Measurements from ENCODE around the gene EML6. TPM values are rescaled to one million over a fixed set of nuclear protein-coding genes. Genes with fewer than 3 reads are reported as not detected.

EML6 gene
- total RNA-seq, 1 experiment from 2014 or later, result 6.6 TPM

DNA sequence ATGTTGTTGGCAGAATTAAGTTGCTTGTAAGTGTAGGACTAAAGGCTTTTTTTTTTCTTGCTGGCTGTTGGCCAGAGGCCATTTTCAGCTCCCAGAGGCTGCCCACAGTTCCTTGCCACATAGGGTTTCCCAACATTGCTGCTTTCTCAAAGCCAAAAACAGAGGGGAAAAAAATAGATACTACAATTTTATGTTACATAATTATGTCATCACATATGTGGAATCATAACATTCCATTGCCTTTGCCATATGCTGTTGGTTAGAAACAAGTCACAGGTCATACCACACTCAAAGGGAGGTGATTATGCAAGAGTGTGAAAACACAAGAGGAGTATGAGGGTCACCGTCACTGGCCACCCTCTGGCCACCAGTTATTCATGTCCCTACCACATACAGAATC, 172.3 kb downstream of the EML6 start:
- Histone ChIP-seq H3K4me2 (ENCODE audit: low read length) (no peak overlapping the region), H3K4me1 (ENCODE audit: control insufficient read depth in 1 of 2, insufficient read depth in 2 of 2, low read length in 2 of 2) (no peaks in the 10 kb centered on the region), H3K27ac (ENCODE audit: low read depth, low read length) (no peak overlapping the region), H3K79me2 (ENCODE audit: insufficient read depth, low read length) (no peaks in the 10 kb centered on the region), H3K27me3 (ENCODE audit: insufficient read depth, low read length) (no peaks in the 10 kb centered on the region), H4K20me1 (ENCODE audit: insufficient read depth) (no peaks in the 10 kb centered on the region), H3K36me3 (ENCODE audit: control insufficient read depth in 1 of 2, insufficient read depth in 2 of 2, low read length in 2 of 2) (no peaks in the 10 kb centered on the region; a peak in 1 of 4 replicates), H3K9me3 (ENCODE audit: control insufficient read depth in 1 of 2, insufficient read depth in 1 of 2, low read depth in 1 of 2, low read length in 2 of 2) (peaks cover 0 to 3% of the 10 kb centered on the region in 2 experiments; a peak in 1 of 4 replicates), H3K4me3 (replicated peaks in 1 of 2; ENCODE audit: low read depth in 1 of 2, low read length in 2 of 2) (no peak overlapping the region), H2AFZ (ENCODE audit: low read depth, low read length, poor library complexity, severe bottlenecking) (no peak overlapping the region), H3K9me2 (ENCODE audit: insufficient read depth) (no peaks in the 10 kb centered on the region), H3K9ac (ENCODE audit: low read length) (no peak overlapping the region)
- ATAC-seq, result no peak
- DNase-seq (ENCODE audit: low read depth, low spot score), result no peak
- RAD21 ChIA-PET (ENCODE audit: low non-redundant PET in 1 of 2, low total read pairs in 2 of 2, uncharacterized antibody in 2 of 2, unreplicated experiment in 2 of 2), result no interaction called here
- no TSS peak for BruUV-seq (replicated peaks)
- CTCF ChIA-PET, result no interaction called here
- POLR2A ChIA-PET, result no interaction called here
- no peak for TF ChIP-seq FOSL1 (IDR thresholded peaks at IDR 0.05; ENCODE audit: low read depth)
- no peak for TF ChIP-seq JUND (IDR thresholded peaks at IDR 0.05)
- no peak for TF ChIP-seq ELF1 (IDR thresholded peaks at IDR 0.05; ENCODE audit: borderline replicate concordance, low read depth)
- TF ChIP-seq POLR2AphosphoS5 (IDR thresholded peaks at IDR 0.05; ENCODE audit: low read depth, low read length), result no peak
- TF ChIP-seq, protein P1, sequence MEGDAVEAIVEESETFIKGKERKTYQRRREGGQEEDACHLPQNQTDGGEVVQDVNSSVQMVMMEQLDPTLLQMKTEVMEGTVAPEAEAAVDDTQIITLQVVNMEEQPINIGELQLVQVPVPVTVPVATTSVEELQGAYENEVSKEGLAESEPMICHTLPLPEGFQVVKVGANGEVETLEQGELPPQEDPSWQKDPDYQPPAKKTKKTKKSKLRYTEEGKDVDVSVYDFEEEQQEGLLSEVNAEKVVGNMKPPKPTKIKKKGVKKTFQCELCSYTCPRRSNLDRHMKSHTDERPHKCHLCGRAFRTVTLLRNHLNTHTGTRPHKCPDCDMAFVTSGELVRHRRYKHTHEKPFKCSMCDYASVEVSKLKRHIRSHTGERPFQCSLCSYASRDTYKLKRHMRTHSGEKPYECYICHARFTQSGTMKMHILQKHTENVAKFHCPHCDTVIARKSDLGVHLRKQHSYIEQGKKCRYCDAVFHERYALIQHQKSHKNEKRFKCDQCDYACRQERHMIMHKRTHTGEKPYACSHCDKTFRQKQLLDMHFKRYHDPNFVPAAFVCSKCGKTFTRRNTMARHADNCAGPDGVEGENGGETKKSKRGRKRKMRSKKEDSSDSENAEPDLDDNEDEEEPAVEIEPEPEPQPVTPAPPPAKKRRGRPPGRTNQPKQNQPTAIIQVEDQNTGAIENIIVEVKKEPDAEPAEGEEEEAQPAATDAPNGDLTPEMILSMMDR (IDR thresholded peaks at IDR 0.05 in 2 of 3, conservative IDR thresholded peaks at IDR 0.05 in 1 of 3; ENCODE audit: borderline replicate concordance in 1 of 3, insufficient read depth in 1 of 3, low read depth in 2 of 3, low read length in 2 of 3), result no peak
- TF ChIP-seq, protein P2, sequence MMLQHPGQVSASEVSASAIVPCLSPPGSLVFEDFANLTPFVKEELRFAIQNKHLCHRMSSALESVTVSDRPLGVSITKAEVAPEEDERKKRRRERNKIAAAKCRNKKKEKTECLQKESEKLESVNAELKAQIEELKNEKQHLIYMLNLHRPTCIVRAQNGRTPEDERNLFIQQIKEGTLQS (IDR thresholded peaks at IDR 0.05), result no peak
- TF ChIP-seq EZH2 (IDR thresholded peaks at IDR 0.05), result no peak
- TF ChIP-seq SRF (IDR thresholded peaks at IDR 0.05; ENCODE audit: low read depth), result no peak
- TF ChIP-seq CEBPB (IDR thresholded peaks at IDR 0.05; ENCODE audit: low read depth), result no peak
- TF ChIP-seq SP1 (IDR thresholded peaks at IDR 0.05; ENCODE audit: low read depth), result no peak
- no peak for TF ChIP-seq CBX3 (IDR thresholded peaks at IDR 0.05; ENCODE audit: low read depth)
- TF ChIP-seq POLR2A (IDR thresholded peaks at IDR 0.05; ENCODE audit: borderline replicate concordance, extremely low read depth, insufficient read depth, insufficient read length), result no peak
- no peak for TF ChIP-seq TCF7L2 (IDR thresholded peaks at IDR 0.05; ENCODE audit: borderline replicate concordance, extremely low read depth, insufficient read depth, insufficient read length)
- TF ChIP-seq, protein P3, sequence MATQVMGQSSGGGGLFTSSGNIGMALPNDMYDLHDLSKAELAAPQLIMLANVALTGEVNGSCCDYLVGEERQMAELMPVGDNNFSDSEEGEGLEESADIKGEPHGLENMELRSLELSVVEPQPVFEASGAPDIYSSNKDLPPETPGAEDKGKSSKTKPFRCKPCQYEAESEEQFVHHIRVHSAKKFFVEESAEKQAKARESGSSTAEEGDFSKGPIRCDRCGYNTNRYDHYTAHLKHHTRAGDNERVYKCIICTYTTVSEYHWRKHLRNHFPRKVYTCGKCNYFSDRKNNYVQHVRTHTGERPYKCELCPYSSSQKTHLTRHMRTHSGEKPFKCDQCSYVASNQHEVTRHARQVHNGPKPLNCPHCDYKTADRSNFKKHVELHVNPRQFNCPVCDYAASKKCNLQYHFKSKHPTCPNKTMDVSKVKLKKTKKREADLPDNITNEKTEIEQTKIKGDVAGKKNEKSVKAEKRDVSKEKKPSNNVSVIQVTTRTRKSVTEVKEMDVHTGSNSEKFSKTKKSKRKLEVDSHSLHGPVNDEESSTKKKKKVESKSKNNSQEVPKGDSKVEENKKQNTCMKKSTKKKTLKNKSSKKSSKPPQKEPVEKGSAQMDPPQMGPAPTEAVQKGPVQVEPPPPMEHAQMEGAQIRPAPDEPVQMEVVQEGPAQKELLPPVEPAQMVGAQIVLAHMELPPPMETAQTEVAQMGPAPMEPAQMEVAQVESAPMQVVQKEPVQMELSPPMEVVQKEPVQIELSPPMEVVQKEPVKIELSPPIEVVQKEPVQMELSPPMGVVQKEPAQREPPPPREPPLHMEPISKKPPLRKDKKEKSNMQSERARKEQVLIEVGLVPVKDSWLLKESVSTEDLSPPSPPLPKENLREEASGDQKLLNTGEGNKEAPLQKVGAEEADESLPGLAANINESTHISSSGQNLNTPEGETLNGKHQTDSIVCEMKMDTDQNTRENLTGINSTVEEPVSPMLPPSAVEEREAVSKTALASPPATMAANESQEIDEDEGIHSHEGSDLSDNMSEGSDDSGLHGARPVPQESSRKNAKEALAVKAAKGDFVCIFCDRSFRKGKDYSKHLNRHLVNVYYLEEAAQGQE (IDR thresholded peaks at IDR 0.05; ENCODE audit: low read depth), result no peak
- no peak for TF ChIP-seq EGR1 (IDR thresholded peaks at IDR 0.05; ENCODE audit: low read depth)
- no peak for TF ChIP-seq ZNF274 (IDR thresholded peaks at IDR 0.05; ENCODE audit: low read depth, low read length)
- intact Hi-C loops (cut with micrococcal nuclease), result no loop called here

Data from HCT116 (cell line).